Neural cell (in vitro differentiated cells): ENCODE results near the gene ESPNL.

ENCODE experiments used
- CTCF ChIP-seq: fragments of 450-650 bp; IDR thresholded peaks from 2 replicates; pipeline ENCODE4 v1.5.1; 2014; ENCODE audit warnings: antibody characterized with exemption, mild to moderate bottlenecking, moderate library complexity; ENCODE audit not compliant: poor library complexity, severe bottlenecking
- EP300 ChIP-seq: fragments of 450-650 bp; conservative IDR thresholded peaks from 2 replicates; pipeline ENCODE4 v1.6.1; 2014; ENCODE audit warnings: antibody characterized with exemption, mild to moderate bottlenecking, moderate library complexity; ENCODE audit not compliant: poor library complexity, severe bottlenecking
- EZH2 ChIP-seq: fragments of 200-600, 300-800 bp; shearing (Covaris generic), sonication (generic); IDR thresholded peaks from 2 replicates; pipeline ENCODE4 v1.6.1; 2014; ENCODE audit warnings: antibody characterized with exemption, low read length, borderline replicate concordance, mild to moderate bottlenecking; ENCODE audit not compliant: insufficient read depth, poor library complexity, severe bottlenecking
- MXI1 ChIP-seq: fragments of 450-650 bp; conservative IDR thresholded peaks from 2 replicates; pipeline ENCODE4 v1.6.1; 2014; ENCODE audit warnings: antibody characterized with exemption, mild to moderate bottlenecking; ENCODE audit not compliant: poor library complexity, severe bottlenecking
- POLR2AphosphoS5 ChIP-seq: IDR thresholded peaks from 2 replicates; pipeline ENCODE4 v1.6.1; 2012

- TF ChIP-seq CTCF (no peak), EZH2 (no peak), EP300 (no peak), MXI1 (no peak), POLR2AphosphoS5 (no peak)
Measured at GRCh38 chr2:238120463-238121298, 20.5 kb downstream of the ESPNL start.
